ENCODE measurements around the gene TSPAN2.

Gene TSPAN2

GRCh38 chr1:115135681-115136080 is 46.4 kb upstream of the TSPAN2 start:
- in situ Hi-C loops (cut with MboI; ENCODE audit: low pct_unique_long_range_greater_than_20kb, low sequenced_read_pairs, unreplicated experiment): loop anchor here (10.0 kb wide), 2 partner anchors 329 to 459 kb away; no protein-coding TSS in a partner anchor
- DNase-seq (ENCODE audit: low spot score): no peak

GRCh38 chr1:115134850-115135480 is 45.7 kb upstream of the TSPAN2 start:
- in situ Hi-C loops (cut with MboI; ENCODE audit: low pct_unique_long_range_greater_than_20kb, low sequenced_read_pairs, unreplicated experiment): loop anchor here (10.0 kb wide), 2 partner anchors 330 to 460 kb away; no protein-coding TSS in a partner anchor
- no peak for DNase-seq (ENCODE audit: low spot score)
- no peak for TF ChIP-seq CTCF (IDR thresholded peaks at IDR 0.05; ENCODE audit: extremely low read depth, insufficient read depth, missing control alignments)

More at GRCh38 chr1:115135681-115136080, 46.4 kb upstream of the TSPAN2 start:
- no peak for TF ChIP-seq CTCF (IDR thresholded peaks at IDR 0.05; ENCODE audit: extremely low read depth, insufficient read depth, missing control alignments)

GRCh38 chr1:115134231-115134630 is 44.9 kb upstream of the TSPAN2 start:
- in situ Hi-C loops (cut with MboI; ENCODE audit: low pct_unique_long_range_greater_than_20kb, low sequenced_read_pairs, unreplicated experiment): loop anchor here (10.0 kb wide), 2 partner anchors 331 to 461 kb away; no protein-coding TSS in a partner anchor
- no peak for DNase-seq (ENCODE audit: low spot score)
- TF ChIP-seq CTCF (IDR thresholded peaks at IDR 0.05; ENCODE audit: extremely low read depth, insufficient read depth, missing control alignments): no peak

DNA sequence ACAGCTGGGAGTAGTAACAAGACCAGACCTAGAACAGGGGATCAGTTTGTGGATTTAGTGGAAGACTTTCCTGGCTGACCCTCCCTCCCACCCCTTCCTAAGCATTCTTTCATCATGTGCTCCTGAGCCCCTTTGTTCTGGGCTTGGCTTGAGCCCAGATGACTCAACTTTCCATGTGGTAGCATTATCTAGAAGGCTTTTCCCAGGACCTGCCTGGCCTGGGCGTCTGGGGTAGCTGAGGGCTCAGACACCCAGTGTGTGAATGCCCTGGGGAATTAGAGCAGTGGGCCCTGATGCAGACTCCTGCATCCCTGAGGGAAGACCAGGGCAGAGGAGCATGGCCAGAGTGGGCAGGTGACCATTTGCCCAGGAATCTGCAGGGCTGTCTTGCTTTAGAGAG is 44.1 kb upstream of the TSPAN2 start:
- DNase-seq (ENCODE audit: low spot score): no peak
- in situ Hi-C loops (cut with MboI; ENCODE audit: low pct_unique_long_range_greater_than_20kb, low sequenced_read_pairs, unreplicated experiment): loop anchor here (10.0 kb wide), 2 partner anchors 331 to 461 kb away; no protein-coding TSS in a partner anchor
- no peak for TF ChIP-seq CTCF (IDR thresholded peaks at IDR 0.05; ENCODE audit: extremely low read depth, insufficient read depth, missing control alignments)

DNA sequence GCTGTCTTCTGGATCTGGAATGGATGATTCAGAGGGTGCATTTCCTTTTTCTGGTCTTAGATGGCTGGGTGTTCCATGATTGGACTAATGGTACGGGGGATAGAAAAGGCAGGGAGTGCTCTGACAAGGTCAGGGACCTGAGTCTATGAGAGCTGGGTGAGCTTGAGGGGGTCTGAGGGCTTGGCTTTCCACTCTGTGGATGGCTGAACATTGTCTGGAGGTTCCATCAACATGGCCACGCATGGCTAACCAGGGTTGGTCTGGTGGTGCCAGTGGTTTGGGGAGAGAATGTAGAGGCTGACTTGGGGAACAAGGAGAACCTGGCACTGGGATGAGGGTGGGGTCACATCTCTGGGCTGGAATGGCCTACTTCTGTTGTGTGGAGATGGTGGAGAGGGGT is 41.5 kb upstream of the TSPAN2 start:
- no peak for DNase-seq (ENCODE audit: low spot score)
- in situ Hi-C loops (cut with MboI; ENCODE audit: low pct_unique_long_range_greater_than_20kb, low sequenced_read_pairs, unreplicated experiment): loop anchor here (10.0 kb wide), 2 partner anchors 334 to 464 kb away; no protein-coding TSS in a partner anchor
- TF ChIP-seq CTCF (IDR thresholded peaks at IDR 0.05; ENCODE audit: extremely low read depth, insufficient read depth, missing control alignments): no peak

DNA sequence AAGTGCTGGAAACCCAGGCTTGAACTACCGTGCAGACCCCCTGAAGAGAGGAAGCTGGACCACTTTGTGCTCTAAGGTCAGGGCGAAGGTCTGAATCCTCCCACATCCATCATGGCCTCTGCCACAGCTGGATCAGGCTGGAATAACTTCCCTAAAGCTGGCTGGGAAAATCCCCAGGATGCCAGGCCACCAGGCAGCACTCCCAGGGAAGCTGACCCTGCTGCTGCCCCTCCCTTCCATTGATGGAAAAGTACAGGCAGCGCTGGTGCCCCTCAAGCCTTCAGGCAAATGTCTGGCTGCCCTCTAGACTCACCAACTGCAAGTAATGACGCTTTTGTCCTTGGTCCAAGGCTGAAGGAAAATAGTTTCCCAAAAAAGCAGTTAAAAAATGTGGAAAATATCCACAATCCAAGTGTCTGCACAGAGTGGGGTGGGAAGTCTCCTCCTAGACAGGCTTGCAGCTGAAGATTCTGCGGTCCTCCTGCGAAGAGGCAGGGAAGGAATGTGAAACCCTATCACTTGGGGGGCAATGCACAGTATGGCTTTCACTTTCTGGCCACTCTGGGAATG is 39.9 kb upstream of the TSPAN2 start:
- TF ChIP-seq CTCF (IDR thresholded peaks at IDR 0.05; ENCODE audit: extremely low read depth, insufficient read depth, missing control alignments): no peak
- in situ Hi-C loops (cut with MboI; ENCODE audit: low pct_unique_long_range_greater_than_20kb, low sequenced_read_pairs, unreplicated experiment): no loop called here
- no peak for DNase-seq (ENCODE audit: low spot score)

All from GM13977 (cell line).